ENCODE measurements around the gene CHAT. TPM values are rescaled to one million over a fixed set of nuclear protein-coding genes. Genes with fewer than 3 reads are reported as not detected.

Gene CHAT
- total RNA-seq, 6 experiments from 2014 or later: not detected

GRCh38 chr10:49663596-49663995 is 49.8 kb downstream of the CHAT start:
- Histone ChIP-seq H3K9me3 (no peaks in the 10 kb centered on the region), H3K4me3 (no peak overlapping the region), H3K27ac (no peak overlapping the region), H3K4me1 (no peaks in the 10 kb centered on the region), H3K27me3 (no peaks in the 10 kb centered on the region), H3K36me3 (no peaks in the 10 kb centered on the region)
- ATAC-seq (no peak), DNase-seq (no peak)
- TF ChIP-seq, protein P1, sequence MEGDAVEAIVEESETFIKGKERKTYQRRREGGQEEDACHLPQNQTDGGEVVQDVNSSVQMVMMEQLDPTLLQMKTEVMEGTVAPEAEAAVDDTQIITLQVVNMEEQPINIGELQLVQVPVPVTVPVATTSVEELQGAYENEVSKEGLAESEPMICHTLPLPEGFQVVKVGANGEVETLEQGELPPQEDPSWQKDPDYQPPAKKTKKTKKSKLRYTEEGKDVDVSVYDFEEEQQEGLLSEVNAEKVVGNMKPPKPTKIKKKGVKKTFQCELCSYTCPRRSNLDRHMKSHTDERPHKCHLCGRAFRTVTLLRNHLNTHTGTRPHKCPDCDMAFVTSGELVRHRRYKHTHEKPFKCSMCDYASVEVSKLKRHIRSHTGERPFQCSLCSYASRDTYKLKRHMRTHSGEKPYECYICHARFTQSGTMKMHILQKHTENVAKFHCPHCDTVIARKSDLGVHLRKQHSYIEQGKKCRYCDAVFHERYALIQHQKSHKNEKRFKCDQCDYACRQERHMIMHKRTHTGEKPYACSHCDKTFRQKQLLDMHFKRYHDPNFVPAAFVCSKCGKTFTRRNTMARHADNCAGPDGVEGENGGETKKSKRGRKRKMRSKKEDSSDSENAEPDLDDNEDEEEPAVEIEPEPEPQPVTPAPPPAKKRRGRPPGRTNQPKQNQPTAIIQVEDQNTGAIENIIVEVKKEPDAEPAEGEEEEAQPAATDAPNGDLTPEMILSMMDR (IDR thresholded peaks at IDR 0.05): no peak
- no peak for TF ChIP-seq POLR2A (IDR thresholded peaks at IDR 0.05)
- 66% methylated on average over 5 of the region's 6 CpGs for WGBS (ENCODE audit: insufficient coverage, low coverage, low lambda C conversion rate, missing lambda C conversion rate)
- intact Hi-C loops (cut with DNase I): no loop called here

GRCh38 chr10:49664006-49664841 is 50.4 kb downstream of the CHAT start:
- ATAC-seq: no peak
- H3K4me3 ChIP-seq: no peak overlapping the region
- no peaks in the 10 kb centered on the region for H3K27me3 ChIP-seq
- no peak overlapping the region for H3K27ac ChIP-seq
- no peaks in the 10 kb centered on the region for H3K9me3 ChIP-seq
- 43% methylated on average over 1 of the region's 7 CpGs for WGBS (ENCODE audit: insufficient coverage, low coverage, low lambda C conversion rate, missing lambda C conversion rate)
- intact Hi-C loops (cut with DNase I): no loop called here
- H3K4me1 ChIP-seq: no peaks in the 10 kb centered on the region
- H3K36me3 ChIP-seq: no peaks in the 10 kb centered on the region
- DNase-seq: no peak
- TF ChIP-seq POLR2A (IDR thresholded peaks at IDR 0.05): no peak
- TF ChIP-seq, protein P1 (IDR thresholded peaks at IDR 0.05): no peak

DNA sequence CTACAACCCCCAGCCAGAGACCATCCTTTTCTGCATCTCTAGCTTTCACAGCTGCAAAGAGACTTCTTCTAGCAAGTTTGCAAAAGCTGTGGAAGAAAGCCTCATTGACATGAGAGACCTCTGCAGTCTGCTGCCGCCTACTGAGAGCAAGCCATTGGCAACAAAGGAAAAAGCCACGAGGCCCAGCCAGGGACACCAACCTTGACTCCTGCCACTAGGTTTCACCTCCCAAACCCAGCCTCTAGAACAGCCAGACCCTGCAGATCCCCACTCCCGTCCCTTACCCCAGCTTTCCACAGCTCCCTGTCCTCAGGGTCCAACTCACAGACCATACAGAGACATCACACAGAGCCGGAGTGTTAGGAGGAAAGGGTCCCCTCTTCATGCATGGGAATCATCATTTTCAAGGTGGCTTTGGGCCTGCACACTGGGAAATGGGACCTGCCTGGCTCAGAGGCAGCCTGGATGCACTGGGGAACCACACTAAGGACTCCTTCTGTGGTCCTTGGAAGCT is 51.1 kb downstream of the CHAT start:
- no peak overlapping the region for H3K27ac ChIP-seq
- no peak for ATAC-seq
- H3K4me3 ChIP-seq: no peak overlapping the region
- no peaks in the 10 kb centered on the region for H3K9me3 ChIP-seq
- H3K27me3 ChIP-seq: no peaks in the 10 kb centered on the region
- intact Hi-C loops (cut with DNase I): no loop called here
- WGBS (ENCODE audit: insufficient coverage, low coverage, low lambda C conversion rate, missing lambda C conversion rate): no CpG with 5 or more reads among the region's 4 CpGs
- H3K4me1 ChIP-seq: no peaks in the 10 kb centered on the region
- no peaks in the 10 kb centered on the region for H3K36me3 ChIP-seq
- TF ChIP-seq, protein P1 (IDR thresholded peaks at IDR 0.05): no peak
- no peak for TF ChIP-seq POLR2A (IDR thresholded peaks at IDR 0.05)
- DNase-seq: no peak

DNA sequence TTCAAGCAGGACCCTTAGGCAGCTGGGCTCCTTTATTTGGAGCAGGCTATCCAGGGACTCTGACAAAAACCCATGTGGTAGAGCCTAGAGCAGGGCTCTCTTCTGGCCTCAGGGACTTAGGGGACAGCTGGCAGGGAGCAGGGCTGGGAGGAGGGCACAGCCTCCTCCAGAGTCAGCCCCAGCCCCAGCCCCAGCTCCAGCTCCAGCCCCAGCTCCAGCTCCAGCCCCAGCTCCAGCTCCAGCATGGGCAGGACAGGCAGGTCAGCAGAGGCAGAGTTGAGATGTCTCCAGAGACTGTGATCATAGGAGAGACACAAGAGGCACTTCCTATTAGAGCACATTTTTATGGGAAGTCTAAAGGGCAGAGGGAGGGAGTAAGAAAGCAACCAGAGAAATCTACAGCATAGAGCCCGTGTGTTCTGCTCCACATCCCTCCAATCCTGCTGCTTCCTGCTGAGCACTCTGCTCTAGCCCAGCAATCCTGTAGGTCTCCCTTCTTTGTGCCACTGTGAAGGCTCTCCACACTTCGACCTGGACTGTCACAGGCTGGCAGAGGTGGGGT is 52.3 kb downstream of the CHAT start:
- no peak for ATAC-seq
- TF ChIP-seq POLR2A (IDR thresholded peaks at IDR 0.05): no peak
- TF ChIP-seq, protein P1 (IDR thresholded peaks at IDR 0.05): no peak
- Histone ChIP-seq H3K4me3 (no peak overlapping the region), H3K27ac (no peak overlapping the region), H3K27me3 (no peaks in the 10 kb centered on the region), H3K36me3 (no peaks in the 10 kb centered on the region), H3K9me3 (no peaks in the 10 kb centered on the region), H3K4me1 (no peaks in the 10 kb centered on the region)
- DNase-seq: no peak
- 27% methylated on average over 2 of the region's 2 CpGs for WGBS (ENCODE audit: insufficient coverage, low coverage, low lambda C conversion rate, missing lambda C conversion rate)
- intact Hi-C loops (cut with DNase I): no loop called here

Data from right lobe of liver (tissue), 6 donors.